Hematopoietic multipotent progenitor cell treated with erythropoietin and hydrocortisone succinate and interleukin-3 and kit ligand, for 17 days (in vitro differentiated cells): Measurements from ENCODE around the gene XDH.

ENCODE experiments used
- DNase-seq: peaks from one replicate; pipeline ENCODE4 v3.0.0-alpha.2; 2015; ENCODE audit warnings: low spot score

XDH gene

GRCh38 chr2:31365348-31365747 is 49.2 kb downstream of the XDH start:
- no peak for DNase-seq

GRCh38 chr2:31363956-31364750 is 50.4 kb downstream of the XDH start:
- no peak for DNase-seq

- DNase-seq = no peak
Measured at GRCh38 chr2:31362581-31362980, 52.0 kb downstream of the XDH start.

GRCh38 chr2:31359229-31359628 is 55.3 kb downstream of the XDH start:
- no peak for DNase-seq

GRCh38 chr2:31354837-31355236 is 59.7 kb downstream of the XDH start:
- DNase-seq = no peak

GRCh38 chr2:31353179-31353578 is 61.4 kb downstream of the XDH start:
- DNase-seq = no peak

GRCh38 chr2:31349684-31350083 is 64.9 kb downstream of the XDH start:
- no peak for DNase-seq

- DNase-seq = no peak
Measured at GRCh38 chr2:31349160-31349559, 65.4 kb downstream of the XDH start.

GRCh38 chr2:31348618-31349017 is 65.9 kb downstream of the XDH start:
- DNase-seq = no peak

GRCh38 chr2:31347750-31348149 is 66.8 kb downstream of the XDH start:
- DNase-seq = no peak

GRCh38 chr2:31347319-31347718 is 67.2 kb downstream of the XDH start:
- DNase-seq = no peak

GRCh38 chr2:31344447-31344846 is 70.1 kb downstream of the XDH start:
- DNase-seq = no peak

- DNase-seq = no peak
Measured at GRCh38 chr2:31341351-31341750, 73.2 kb downstream of the XDH start.

- DNase-seq = no peak
Measured at GRCh38 chr2:31339696-31340095, 74.8 kb downstream of the XDH start.

GRCh38 chr2:31337860-31338259 is 76.7 kb downstream of the XDH start:
- no peak for DNase-seq

- no peak for DNase-seq
Measured at GRCh38 chr2:31337197-31337596, 77.3 kb downstream of the XDH start.

GRCh38 chr2:31335921-31336585 is 78.5 kb downstream of the XDH start:
- DNase-seq = no peak

- no peak for DNase-seq
Measured at GRCh38 chr2:31334311-31335026, 80.1 kb downstream of the XDH start.

GRCh38 chr2:31333527-31334183 is 80.9 kb downstream of the XDH start:
- DNase-seq = peak; percentile 57

- no peak for DNase-seq
Measured at GRCh38 chr2:31333046-31333445, 81.5 kb downstream of the XDH start.

GRCh38 chr2:31332521-31332920 is 82.0 kb downstream of the XDH start:
- DNase-seq = no peak

GRCh38 chr2:31331156-31331555 is 83.4 kb downstream of the XDH start:
- DNase-seq = no peak
